ENCODE measurements around the gene PAPOLG.
"Not testable (repeated sequence)": the region's sequence is repeated elsewhere in the genome, so short reads cannot be mapped to it uniquely, and the experiment has no call there.

- TF ChIP-seq CTCF, EP300, POLR2A, POLR2AphosphoS5 (IDR thresholded peaks at IDR 0.05): not testable (repeated sequence)
Measured at GRCh38 chr2:60826860-60827259, 70.8 kb downstream of the PAPOLG start.
